NT2/D1 (cell line): ENCODE results near the gene RUNX2.

Experiments
- DNase-seq: peaks from one replicate; pipeline ENCODE4 v3.0.0-alpha.2; 2011; ENCODE audit warnings: low read depth, low spot score
- H3K27me3 ChIP-seq: 2 replicates; pipeline ENCODE4 v1.6.0; 2011; ENCODE audit warnings: mild to moderate bottlenecking; ENCODE audit not compliant: insufficient read length, insufficient read depth
- H3K36me3 ChIP-seq: 2 replicates; pipeline ENCODE4 v1.6.1; 2011; ENCODE audit warnings: mild to moderate bottlenecking, low read length, mixed read lengths; ENCODE audit not compliant: insufficient read depth, insufficient read length
- H3K4me1 ChIP-seq: 2 replicates; pipeline ENCODE4 v1.5.1; 2011; ENCODE audit not compliant: insufficient read depth, insufficient read length
- H3K4me3 ChIP-seq: 2 replicates; pipeline ENCODE4 v1.5.1; 2011; ENCODE audit warnings: low read depth; ENCODE audit not compliant: insufficient read length
- H3K9ac ChIP-seq: 2 replicates; pipeline ENCODE4 v1.6.0; 2011; ENCODE audit warnings: low read depth; ENCODE audit not compliant: insufficient read length
- H3K9me3 ChIP-seq: 2 replicates; pipeline ENCODE4 v1.5.1; 2011; ENCODE audit warnings: mild to moderate bottlenecking, low read length; ENCODE audit not compliant: insufficient read depth
- SUZ12 ChIP-seq: IDR thresholded peaks from 2 replicates; pipeline ENCODE4 v1.6.1; 2011; ENCODE audit not compliant: insufficient read length, insufficient read depth; ENCODE audit errors: extremely low read depth
- YY1 ChIP-seq: IDR thresholded peaks from 2 replicates; pipeline ENCODE4 v1.6.1; 2011; ENCODE audit not compliant: insufficient read length, insufficient read depth
- ZNF274 ChIP-seq: IDR thresholded peaks from 2 replicates; pipeline ENCODE4 v1.6.1; 2011; ENCODE audit warnings: mild to moderate bottlenecking, low read depth, low read length

Gene RUNX2

DNA sequence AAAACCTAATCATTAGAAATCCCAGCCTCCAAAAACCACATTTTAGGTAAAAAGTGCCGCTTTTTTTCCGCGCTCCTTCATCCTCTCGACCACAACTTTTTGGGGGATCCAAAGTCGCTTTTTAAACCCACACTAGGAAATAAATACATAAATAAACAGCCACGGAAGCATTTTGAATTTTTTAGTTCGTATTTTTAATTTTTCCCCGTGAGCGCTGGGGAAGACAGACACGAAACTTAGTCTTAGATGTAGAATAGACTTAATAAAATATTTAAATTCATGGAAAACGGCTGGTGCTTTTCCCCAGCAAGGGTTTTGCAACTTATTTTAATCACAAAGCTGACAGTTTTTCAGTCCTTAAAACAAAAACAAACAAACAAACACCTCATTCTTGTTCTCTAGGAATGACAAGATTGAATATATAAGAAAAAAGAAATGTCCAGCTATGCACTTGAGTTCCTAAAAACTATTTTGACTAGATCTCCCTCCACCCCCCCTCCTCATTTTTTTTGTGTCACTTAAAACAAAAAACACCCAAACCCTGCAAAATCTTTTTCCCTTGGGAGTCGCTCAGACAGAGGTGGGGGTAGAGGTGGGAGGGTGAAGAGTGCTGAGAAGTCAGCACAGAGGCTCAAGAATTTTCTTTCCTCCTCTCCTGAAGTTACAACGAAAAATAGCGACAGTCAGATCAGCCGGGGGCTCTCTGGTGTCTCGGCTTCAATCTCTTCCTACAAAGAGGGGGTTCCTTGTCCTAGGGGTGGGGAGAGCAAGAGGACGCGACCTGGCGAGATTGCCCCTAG, 93.0 kb downstream of the RUNX2 start:
- Histone ChIP-seq H3K27me3 (peaks cover 74% of the 10 kb centered on the region), H3K4me1 (no peaks in the 10 kb centered on the region), H3K36me3 (no peaks in the 10 kb centered on the region), H3K4me3 (peak overlapping the region; percentile 61), H3K9me3 (no peaks in the 10 kb centered on the region), H3K9ac (peak overlapping the region; percentile 64)
- no peak for TF ChIP-seq ZNF274
- TF ChIP-seq SUZ12: no peak
- TF ChIP-seq YY1: no peak
- DNase-seq: no peak

DNA sequence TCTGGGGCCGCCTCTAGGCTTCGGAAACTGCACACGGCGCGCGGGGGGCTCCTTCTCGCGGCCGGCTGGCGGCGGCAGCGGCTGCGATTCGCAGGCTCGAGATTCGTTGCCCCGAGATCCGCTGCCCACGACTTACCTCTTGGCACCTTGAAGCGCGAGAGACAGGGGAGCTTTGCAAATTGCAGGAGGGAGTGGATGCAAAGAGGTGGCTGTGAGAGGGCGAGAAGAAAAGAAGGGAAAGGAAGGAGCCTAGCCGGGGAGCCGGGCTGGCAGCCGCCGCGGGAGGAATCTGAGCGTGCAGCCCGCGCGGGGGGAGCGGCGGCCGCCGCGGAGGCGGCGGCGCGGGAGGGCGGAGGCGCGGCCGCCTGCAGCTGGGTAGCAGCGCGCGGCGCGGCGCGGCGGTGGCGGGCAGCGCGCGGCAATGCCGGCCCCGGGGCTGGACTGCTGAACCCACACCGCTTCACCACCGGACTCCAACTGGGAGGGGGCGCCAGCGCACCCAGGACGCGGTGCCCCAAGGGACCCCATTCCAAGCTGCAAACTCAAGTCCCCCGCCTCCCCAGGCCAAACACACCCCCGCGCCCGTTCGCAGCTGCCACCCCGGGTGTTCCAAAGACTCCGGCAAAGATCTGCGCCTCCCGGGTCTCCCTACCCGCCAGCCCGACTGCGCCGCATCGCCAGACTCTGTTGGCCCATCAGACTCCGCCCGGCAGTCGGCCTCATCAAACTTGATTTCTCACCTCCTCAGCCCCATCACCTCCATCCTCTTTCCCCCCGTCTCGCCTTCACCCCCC, 93.8 kb downstream of the RUNX2 start:
- no peaks in the 10 kb centered on the region for H3K4me1 ChIP-seq
- TF ChIP-seq ZNF274: no peak
- TF ChIP-seq YY1: no peak
- no peak for TF ChIP-seq SUZ12
- no peaks in the 10 kb centered on the region for H3K9me3 ChIP-seq
- peaks cover 74% of the 10 kb centered on the region for H3K27me3 ChIP-seq
- H3K9ac ChIP-seq: peak overlapping the region; percentile 64
- H3K4me3 ChIP-seq: peak overlapping the region; percentile 61
- no peak for DNase-seq
- no peaks in the 10 kb centered on the region for H3K36me3 ChIP-seq

DNA sequence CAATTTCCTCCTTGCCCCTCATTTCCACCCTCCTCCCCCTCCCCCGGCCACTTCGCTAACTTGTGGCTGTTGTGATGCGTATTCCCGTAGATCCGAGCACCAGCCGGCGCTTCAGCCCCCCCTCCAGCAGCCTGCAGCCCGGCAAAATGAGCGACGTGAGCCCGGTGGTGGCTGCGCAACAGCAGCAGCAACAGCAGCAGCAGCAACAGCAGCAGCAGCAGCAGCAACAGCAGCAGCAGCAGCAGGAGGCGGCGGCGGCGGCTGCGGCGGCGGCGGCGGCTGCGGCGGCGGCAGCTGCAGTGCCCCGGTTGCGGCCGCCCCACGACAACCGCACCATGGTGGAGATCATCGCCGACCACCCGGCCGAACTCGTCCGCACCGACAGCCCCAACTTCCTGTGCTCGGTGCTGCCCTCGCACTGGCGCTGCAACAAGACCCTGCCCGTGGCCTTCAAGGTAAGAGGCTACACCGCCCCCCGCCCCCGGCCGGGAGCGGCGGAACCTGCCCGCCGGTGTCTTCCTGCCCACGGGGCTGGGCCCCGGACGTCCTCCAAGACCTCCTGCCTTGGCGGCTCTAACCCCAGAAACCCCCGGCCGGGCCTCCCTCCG, 94.5 kb downstream of the RUNX2 start:
- peaks cover 71% of the 10 kb centered on the region for H3K27me3 ChIP-seq
- no peak for DNase-seq
- no peaks in the 10 kb centered on the region for H3K9me3 ChIP-seq
- peak overlapping the region; percentile 74 for H3K9ac ChIP-seq
- peak overlapping the region; percentile 61 for H3K4me3 ChIP-seq
- H3K4me1 ChIP-seq: no peaks in the 10 kb centered on the region
- H3K36me3 ChIP-seq: no peaks in the 10 kb centered on the region
- no peak for TF ChIP-seq YY1
- no peak for TF ChIP-seq SUZ12

DNA sequence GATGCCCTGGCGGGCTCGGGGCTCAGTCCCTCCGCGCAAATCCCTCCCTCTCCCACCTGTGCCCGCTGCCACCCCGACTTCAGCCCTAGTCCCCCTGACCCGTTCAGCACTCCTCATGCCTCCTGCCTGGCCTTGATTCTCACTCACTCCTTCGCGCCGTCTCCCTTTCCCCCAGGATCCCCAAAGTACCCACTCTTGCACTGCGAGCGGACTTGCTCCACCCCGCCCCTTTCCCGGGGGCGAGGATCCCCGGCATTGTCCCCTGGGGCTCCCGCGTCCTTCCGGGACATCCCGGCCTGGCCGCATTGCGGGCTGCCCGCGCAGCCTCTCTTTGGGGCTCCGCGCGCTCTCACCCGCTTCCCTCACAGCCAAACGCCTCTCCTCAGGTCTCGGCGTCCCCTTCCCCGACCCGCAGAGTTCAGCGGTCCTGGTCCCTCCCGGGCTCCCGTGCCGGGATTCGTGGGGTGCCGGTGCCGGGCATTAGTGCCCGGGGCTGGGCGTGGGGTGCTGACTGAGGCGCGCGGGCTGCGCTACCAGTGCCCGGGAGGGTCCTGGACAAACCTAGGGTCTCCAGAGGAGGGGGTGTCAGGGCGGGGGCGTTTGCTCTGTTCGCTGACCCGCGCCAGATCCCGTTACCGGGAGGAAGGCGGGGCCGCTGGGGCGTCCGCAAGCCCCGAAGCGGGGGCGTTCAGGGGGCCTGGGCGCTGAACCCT, 95.1 kb downstream of the RUNX2 start:
- Histone ChIP-seq H3K4me1 (no peaks in the 10 kb centered on the region), H3K36me3 (no peaks in the 10 kb centered on the region), H3K9me3 (no peaks in the 10 kb centered on the region), H3K4me3 (peak overlapping the region; percentile 61), H3K9ac (peak overlapping the region; percentile 74), H3K27me3 (peaks cover 64% of the 10 kb centered on the region)
- TF ChIP-seq SUZ12 (no peak), YY1 (no peak), ZNF274 (no peak)
- no peak for DNase-seq

DNA sequence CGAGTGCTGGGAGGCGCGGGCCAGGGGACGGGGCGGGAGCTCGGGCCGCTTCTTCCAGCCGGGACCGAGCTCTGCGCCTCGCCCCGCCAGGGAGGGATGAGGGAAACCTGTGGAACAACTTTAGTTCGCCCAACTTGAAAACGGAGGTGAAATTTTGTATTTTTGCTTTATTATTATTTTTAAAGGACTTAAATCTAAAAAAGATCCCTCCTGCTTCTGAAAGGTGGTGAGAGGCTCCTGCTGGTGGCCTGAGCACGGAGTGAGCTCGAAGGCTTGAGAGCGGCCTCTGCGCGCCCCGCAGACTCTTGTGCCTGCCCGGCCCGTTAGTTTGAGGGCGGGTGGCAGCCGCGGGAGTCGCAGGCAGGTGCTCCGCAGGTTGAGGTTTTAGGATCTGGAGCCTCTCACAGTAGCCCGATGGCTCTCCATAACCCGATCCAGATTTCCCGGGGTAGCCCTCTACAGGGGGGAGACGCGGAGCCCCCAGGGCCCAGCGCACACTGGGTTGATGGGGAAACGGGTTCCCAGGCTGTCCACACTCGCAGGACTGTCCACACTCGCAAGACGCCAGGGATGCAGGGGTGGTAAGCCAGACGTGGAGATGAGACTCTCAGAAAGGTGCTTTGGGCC, 95.8 kb downstream of the RUNX2 start:
- DNase-seq: no peak
- TF ChIP-seq SUZ12 (no peak), ZNF274 (no peak), YY1 (no peak)
- Histone ChIP-seq H3K4me3 (peak overlapping the region; percentile 61), H3K9me3 (no peaks in the 10 kb centered on the region), H3K9ac (no peak overlapping the region), H3K27me3 (peaks cover 58% of the 10 kb centered on the region), H3K4me1 (no peaks in the 10 kb centered on the region), H3K36me3 (no peaks in the 10 kb centered on the region)

DNA sequence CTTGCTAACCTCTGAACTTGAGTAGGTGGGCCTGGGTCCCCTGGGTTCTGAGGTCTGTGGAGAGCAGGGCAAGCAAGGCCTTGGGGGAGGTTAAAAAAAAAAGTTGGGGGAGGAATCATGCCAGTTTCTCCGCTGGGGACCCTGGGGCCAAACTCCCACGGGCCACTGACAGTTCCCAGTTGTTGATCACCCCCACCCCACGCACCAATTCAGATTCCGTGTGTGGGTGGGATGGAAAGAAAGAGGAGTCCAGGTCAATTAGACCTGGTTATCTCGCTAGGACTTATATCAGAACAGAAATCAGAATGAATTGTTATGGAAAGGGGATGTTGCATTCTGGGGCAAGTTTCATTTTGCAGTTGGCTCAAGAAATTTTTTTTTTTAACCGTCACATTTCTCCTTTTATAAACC, 96.3 kb downstream of the RUNX2 start:
- Histone ChIP-seq H3K9ac (no peak overlapping the region), H3K36me3 (peaks cover 3% of the 10 kb centered on the region), H3K9me3 (no peaks in the 10 kb centered on the region), H3K27me3 (peaks cover 53% of the 10 kb centered on the region), H3K4me1 (no peaks in the 10 kb centered on the region), H3K4me3 (no peak overlapping the region)
- TF ChIP-seq ZNF274 (no peak), SUZ12 (no peak), YY1 (no peak)
- DNase-seq: no peak
